Activated T-helper 1 cell treated with Interleukin-2 at 50 U/mL for 16 hours (primary cell): Measurements from ENCODE around the gene RALGPS2.

ENCODE experiments used
- DNase-seq: peaks from one replicate; pipeline ENCODE4 v3.0.0-alpha.2; 2020; ENCODE audit warnings: low read depth

The RALGPS2 gene

DNA sequence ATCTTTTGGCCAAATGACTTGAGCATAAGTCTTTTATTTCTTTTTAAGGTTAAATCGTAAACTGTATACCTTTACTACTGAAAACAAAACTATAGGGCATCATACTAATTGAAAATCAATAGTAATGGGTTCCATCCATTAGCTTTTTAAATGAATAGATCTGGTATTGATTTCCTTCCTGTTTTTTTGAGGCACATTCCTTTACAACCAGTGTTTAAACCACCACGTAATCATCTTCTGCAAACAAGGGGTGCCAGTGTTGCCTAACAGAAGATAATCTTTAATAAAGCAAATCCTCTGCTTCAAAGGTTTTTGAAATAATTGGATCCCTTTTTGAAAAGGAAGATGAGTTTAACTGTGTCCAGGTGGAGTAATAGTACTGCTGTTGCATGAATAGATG lies 194.5 kb downstream of the RALGPS2 start:
- DNase-seq: no peak

GRCh38 chr1:178921499-178921898 lies 196.5 kb downstream of the RALGPS2 start:
- DNase-seq: no peak

- DNase-seq: no peak
Observed at GRCh38 chr1:178923512-178923911, 198.5 kb downstream of the RALGPS2 start.

- DNase-seq: no peak
Observed at GRCh38 chr1:178926046-178926445, 201.0 kb downstream of the RALGPS2 start.

DNA sequence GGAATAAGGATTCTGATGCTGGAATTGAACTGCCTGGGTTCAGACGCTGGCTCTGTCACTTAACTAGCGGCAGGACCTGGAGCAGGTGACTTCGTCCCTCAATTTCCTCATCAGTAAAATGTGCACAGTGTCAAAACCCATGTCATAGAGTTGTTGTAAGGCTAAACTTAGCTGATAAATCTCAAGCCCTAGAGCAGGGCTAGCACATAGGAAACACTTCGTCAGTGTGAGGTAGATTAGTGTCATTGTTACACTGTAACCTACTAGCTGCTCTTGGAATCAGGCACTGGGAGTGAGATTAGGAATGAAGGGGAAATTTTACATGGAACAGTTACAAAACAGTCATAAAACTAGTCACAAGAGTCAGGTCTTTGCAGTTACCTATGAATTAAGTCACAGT lies 202.0 kb downstream of the RALGPS2 start:
- no peak for DNase-seq

GRCh38 chr1:178928041-178928440 lies 203.0 kb downstream of the RALGPS2 start:
- no peak for DNase-seq

GRCh38 chr1:178928976-178929375 lies 203.9 kb downstream of the RALGPS2 start:
- no peak for DNase-seq

- DNase-seq: no peak
Observed at GRCh38 chr1:178931858-178932551, 207.0 kb downstream of the RALGPS2 start.

GRCh38 chr1:178932552-178932906 lies 207.5 kb downstream of the RALGPS2 start:
- no peak for DNase-seq

DNA sequence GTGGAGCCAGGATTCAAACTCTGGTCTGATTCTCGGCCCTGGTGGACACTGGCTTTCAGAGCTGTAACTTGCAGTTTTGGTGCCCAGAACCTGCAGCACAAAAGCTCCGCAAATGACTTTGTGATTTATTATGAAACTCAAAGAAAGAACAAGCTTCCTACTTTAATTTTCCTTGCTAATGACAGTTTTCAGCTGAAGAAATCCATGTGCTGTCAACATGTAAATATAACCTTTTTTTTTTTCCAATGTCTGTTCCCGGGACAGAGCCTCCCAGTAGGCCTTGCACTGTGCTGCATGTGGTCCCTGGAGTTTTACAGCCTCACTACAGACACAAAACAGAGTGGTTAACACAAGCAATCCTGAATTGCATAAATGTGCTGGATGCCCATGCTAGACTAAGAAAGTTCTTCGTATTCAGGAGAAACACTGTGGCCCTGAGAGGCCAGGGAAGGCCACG lies 208.1 kb downstream of the RALGPS2 start:
- DNase-seq: no peak

- no peak for DNase-seq
Observed at GRCh38 chr1:178933709-178934490, 208.9 kb downstream of the RALGPS2 start.

DNA sequence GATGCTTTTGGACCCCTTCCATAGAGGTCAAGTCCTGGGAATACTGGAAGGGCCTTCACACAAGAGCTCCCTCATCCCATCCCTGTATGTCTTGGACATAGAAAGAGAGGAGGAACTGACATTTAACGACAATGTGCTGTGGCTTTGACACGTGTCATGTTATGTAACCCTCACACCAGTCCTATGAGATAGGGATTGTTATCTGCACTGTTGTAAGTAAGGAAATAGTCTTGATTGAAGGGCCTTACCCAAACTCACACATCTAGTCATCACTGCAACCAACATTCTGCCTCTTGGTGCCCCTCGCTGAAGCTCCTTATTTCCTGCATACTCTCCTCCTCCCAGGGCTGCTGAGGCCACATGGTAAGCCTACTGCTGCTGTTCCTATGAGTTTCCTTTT lies 209.5 kb downstream of the RALGPS2 start:
- DNase-seq: no peak

DNA sequence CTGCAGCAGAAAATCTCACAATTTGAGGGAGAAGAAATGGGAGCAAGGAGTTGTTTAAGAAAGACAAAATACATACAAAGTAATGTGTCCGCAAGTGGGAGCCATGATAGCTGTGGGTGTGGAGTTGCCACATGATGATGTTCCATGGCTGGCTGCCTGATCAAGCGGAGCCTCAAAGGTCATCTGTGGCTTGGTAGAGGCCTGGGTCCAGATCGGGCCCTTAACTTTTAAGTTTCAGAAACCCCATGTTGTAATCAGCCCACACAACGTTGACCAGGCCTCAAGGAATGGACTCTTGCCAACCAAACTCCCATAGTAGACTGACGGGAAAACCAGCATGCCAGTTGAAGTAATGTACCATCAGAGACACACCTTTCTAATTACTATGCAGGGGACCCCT lies 210.6 kb downstream of the RALGPS2 start:
- no peak for DNase-seq

DNA sequence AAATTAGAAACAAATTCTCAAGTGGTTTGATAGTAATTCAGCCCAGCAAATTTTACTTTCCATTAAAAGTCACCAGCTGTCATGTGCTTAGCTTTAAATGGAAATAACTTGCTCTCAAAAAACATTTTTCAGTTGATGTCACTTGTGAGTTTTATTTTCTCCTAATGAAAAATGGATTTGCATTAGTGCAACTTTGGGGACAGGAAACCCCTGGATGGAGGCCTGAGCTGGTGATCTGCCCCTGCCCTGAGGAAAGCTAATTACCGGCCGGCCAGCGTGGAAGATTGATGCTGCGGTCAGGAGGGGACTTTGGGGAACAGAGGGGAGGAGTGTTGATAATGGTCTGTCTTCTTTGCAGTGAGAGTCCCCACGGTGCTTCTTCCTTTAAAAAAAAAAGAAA lies 212.7 kb downstream of the RALGPS2 start:
- DNase-seq: no peak

GRCh38 chr1:178938101-178938958 lies 213.3 kb downstream of the RALGPS2 start:
- no peak for DNase-seq

DNA sequence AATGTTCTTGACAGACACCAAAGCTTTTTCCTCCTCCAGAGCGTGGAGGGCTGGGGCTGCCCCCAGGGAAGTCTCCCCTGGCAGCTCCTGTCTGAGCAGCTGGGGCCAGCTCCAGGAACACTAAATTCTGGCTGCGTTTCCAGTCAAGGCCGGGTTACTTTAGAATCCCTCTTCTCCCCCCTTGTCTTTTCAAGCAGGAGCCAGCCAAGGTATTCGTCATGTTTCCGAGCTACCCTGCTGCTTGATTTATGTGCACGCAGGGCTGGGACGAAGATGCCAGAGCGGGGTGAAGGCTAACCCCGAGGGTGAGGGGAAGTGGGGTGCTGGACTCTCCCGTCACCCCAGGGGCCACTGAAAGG lies 213.9 kb downstream of the RALGPS2 start:
- DNase-seq: no peak

DNA sequence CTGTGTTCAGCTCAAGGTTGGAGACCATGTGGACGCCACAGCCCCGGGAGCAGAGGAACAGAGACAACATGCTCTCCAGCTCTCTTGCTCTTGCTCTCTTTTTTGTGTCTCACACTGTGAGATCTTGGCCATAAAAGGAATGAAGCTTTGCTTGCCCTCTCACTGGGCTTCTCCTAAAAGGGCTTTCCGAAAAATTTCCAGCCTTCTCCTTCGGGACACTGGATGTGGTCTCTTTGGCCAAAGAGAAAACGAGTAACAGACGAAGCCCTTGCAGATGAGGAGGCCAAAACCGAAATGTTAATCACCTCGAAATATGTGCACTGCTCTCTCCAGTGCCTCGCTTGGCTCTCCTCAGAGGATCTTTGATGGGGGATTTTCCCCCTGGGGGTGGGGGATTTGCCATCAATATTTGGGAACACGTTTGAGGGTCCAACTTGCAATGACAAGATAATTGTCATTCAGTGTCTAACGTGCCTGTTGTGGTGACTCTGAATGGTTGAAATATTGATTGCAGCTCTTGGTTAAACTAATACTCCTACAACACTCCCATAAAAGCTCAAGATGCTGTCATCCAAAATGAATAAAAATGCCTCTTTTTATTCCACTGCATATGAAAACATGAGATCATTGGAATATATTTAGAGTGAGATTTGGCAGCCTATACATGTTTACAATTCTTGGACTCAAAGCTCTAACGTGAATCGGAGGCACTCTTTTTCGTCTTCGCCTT lies 214.5 kb downstream of the RALGPS2 start:
- DNase-seq: no peak

DNA sequence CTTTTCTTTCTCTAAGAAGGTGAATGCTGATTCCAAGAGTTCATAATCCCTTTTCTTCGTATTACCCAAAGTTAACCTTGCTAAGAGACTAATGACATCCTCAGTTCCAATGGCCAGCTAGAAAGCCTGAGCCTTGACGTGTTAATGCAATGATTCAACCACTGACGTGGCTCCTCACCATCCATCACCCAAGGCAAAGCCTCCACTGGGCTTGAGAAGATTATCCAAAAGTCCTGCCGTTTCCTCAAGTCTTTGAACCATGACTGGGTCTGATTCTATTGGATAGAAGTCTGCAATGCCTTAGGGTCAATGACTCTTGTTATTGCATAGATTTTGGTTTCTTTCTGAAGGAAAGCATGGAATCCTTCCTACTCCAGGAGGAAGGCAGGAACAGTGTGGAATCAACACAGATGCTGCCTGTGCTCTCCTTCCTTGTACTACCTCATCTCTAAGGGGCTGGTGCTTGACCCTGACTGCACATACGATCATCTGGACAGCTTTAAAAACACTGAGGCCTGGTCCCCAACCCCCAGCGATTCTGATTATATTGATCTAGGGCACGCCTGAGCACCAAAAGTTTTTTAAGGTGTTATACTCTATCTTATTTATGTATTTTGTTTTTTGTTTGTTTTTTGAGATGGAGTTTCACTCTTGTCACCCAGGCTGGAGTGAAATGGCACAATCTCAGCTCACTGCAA lies 215.2 kb downstream of the RALGPS2 start:
- no peak for DNase-seq

DNA sequence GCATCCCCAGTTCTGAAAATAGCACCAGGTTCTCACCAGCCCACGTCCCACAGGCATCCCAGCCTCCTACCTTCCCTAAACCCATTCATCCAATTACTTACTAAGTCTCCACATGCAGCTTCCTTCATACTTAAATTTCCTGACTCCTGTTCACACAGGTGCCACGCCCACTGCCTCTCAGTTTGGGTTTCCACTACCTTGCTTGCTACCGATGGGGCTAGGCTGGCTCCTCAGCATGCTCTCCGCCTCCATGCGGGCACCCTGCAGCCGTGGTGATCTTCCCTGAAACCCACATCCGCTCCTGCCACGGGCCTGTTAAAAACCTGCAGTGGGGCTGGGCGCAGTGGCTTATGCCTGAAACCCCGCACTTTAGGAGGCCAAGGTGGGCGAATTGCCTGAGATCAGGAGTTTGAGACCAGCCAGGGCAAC lies 216.2 kb downstream of the RALGPS2 start:
- DNase-seq: no peak

- DNase-seq: no peak
Observed at GRCh38 chr1:178941849-178942248, 216.8 kb downstream of the RALGPS2 start.
